ENCODE results near the gene ATP6V0C. TPM values are rescaled to one million over a fixed set of nuclear protein-coding genes. Genes with fewer than 3 reads are reported as not detected.
"Not testable (repeated sequence)": the region's sequence is repeated elsewhere in the genome, so short reads cannot be mapped to it uniquely, and the experiment has no call there.

ATP6V0C gene
- total and polyA plus RNA-seq, 2 donors from 2014 or later, result 303 to 520 TPM

- H3K27me3 ChIP-seq (ENCODE audit: control insufficient read depth, insufficient read depth, low read length); H3K9me3 ChIP-seq (ENCODE audit: control insufficient read depth in 2 of 3, insufficient read depth in 1 of 3, low read length in 3 of 3); H3K36me3 ChIP-seq (ENCODE audit: control insufficient read depth in 2 of 3, insufficient read depth in 3 of 3, low read length in 3 of 3); intact Hi-C loops (cut with DNase I); FAIRE-seq; DNase-seq; H3K4me3 ChIP-seq (ENCODE audit: low read length in 3 of 3); H3K9ac ChIP-seq (ENCODE audit: low read length in 3 of 3); H3K27ac ChIP-seq (ENCODE audit: low read depth in 2 of 2, low read length in 2 of 2): not testable (repeated sequence)
- peak; percentile 45 for TF ChIP-seq CTCF (IDR thresholded peaks at IDR 0.05; ENCODE audit: borderline replicate concordance, extremely low read depth, insufficient read depth)
- H3K4me1 ChIP-seq (ENCODE audit: control insufficient read depth in 2 of 3, insufficient read depth in 2 of 3, low read depth in 1 of 3, low read length in 3 of 3), result peaks cover 0 to 18% (median 3%) of the 10 kb centered on the region in 3 donors
These were observed 26.2 kb downstream of the ATP6V0C start for GRCh38 chr16:2539845-2540458.

GRCh38 chr16:2540912-2541311, 27.2 kb downstream of the ATP6V0C start:
- H3K27me3 ChIP-seq (ENCODE audit: control insufficient read depth, insufficient read depth, low read length); FAIRE-seq; H3K27ac ChIP-seq (ENCODE audit: low read depth in 2 of 2, low read length in 2 of 2): not testable (repeated sequence)

GRCh38 chr16:2541409-2541808, 27.7 kb downstream of the ATP6V0C start:
- intact Hi-C loops (cut with DNase I); FAIRE-seq; H3K9ac ChIP-seq (ENCODE audit: low read length in 3 of 3); DNase-seq; H3K4me3 ChIP-seq (ENCODE audit: low read length in 3 of 3); H3K27ac ChIP-seq (ENCODE audit: low read depth in 2 of 2, low read length in 2 of 2); H3K27me3 ChIP-seq (ENCODE audit: control insufficient read depth, insufficient read depth, low read length); H3K9me3 ChIP-seq (ENCODE audit: control insufficient read depth in 2 of 3, insufficient read depth in 1 of 3, low read length in 3 of 3); H3K36me3 ChIP-seq (ENCODE audit: control insufficient read depth in 2 of 3, insufficient read depth in 3 of 3, low read length in 3 of 3): not testable (repeated sequence)
- H3K4me1 ChIP-seq (ENCODE audit: control insufficient read depth in 2 of 3, insufficient read depth in 2 of 3, low read depth in 1 of 3, low read length in 3 of 3), result peaks cover 0 to 15% (median 3%) of the 10 kb centered on the region in 3 donors

More at GRCh38 chr16:2540912-2541311, 27.2 kb downstream of the ATP6V0C start:
- DNase-seq; H3K36me3 ChIP-seq (ENCODE audit: control insufficient read depth in 2 of 3, insufficient read depth in 3 of 3, low read length in 3 of 3); H3K9me3 ChIP-seq (ENCODE audit: control insufficient read depth in 2 of 3, insufficient read depth in 1 of 3, low read length in 3 of 3); intact Hi-C loops (cut with DNase I); H3K4me3 ChIP-seq (ENCODE audit: low read length in 3 of 3); H3K9ac ChIP-seq (ENCODE audit: low read length in 3 of 3): not testable (repeated sequence)
- H3K4me1 ChIP-seq (ENCODE audit: control insufficient read depth in 2 of 3, insufficient read depth in 2 of 3, low read depth in 1 of 3, low read length in 3 of 3), result peaks cover 0 to 17% (median 3%) of the 10 kb centered on the region in 3 donors

GRCh38 chr16:2543771-2544170, 30.0 kb downstream of the ATP6V0C start:
- peaks cover 0 to 14% (median 3%) of the 10 kb centered on the region in 3 donors for H3K4me1 ChIP-seq (ENCODE audit: control insufficient read depth in 2 of 3, insufficient read depth in 2 of 3, low read depth in 1 of 3, low read length in 3 of 3)
- intact Hi-C loops (cut with DNase I), result not testable (repeated sequence)

GRCh38 chr16:2550283-2550878, 36.6 kb downstream of the ATP6V0C start:
- H3K4me1 ChIP-seq (ENCODE audit: control insufficient read depth in 2 of 3, insufficient read depth in 2 of 3, low read depth in 1 of 3, low read length in 3 of 3); H3K9ac ChIP-seq (ENCODE audit: low read length in 3 of 3); H3K36me3 ChIP-seq (ENCODE audit: control insufficient read depth in 2 of 3, insufficient read depth in 3 of 3, low read length in 3 of 3); intact Hi-C loops (cut with DNase I); FAIRE-seq; H3K9me3 ChIP-seq (ENCODE audit: control insufficient read depth in 2 of 3, insufficient read depth in 1 of 3, low read length in 3 of 3); DNase-seq; H3K27me3 ChIP-seq (ENCODE audit: control insufficient read depth, insufficient read depth, low read length); H3K4me3 ChIP-seq (ENCODE audit: low read length in 3 of 3); H3K27ac ChIP-seq (ENCODE audit: low read depth in 2 of 2, low read length in 2 of 2): not testable (repeated sequence)

More at GRCh38 chr16:2543771-2544170, 30.0 kb downstream of the ATP6V0C start:
- H3K9ac ChIP-seq (ENCODE audit: low read length in 3 of 3); DNase-seq; H3K36me3 ChIP-seq (ENCODE audit: control insufficient read depth in 2 of 3, insufficient read depth in 3 of 3, low read length in 3 of 3); H3K4me3 ChIP-seq (ENCODE audit: low read length in 3 of 3); FAIRE-seq; H3K27me3 ChIP-seq (ENCODE audit: control insufficient read depth, insufficient read depth, low read length); H3K27ac ChIP-seq (ENCODE audit: low read depth in 2 of 2, low read length in 2 of 2); H3K9me3 ChIP-seq (ENCODE audit: control insufficient read depth in 2 of 3, insufficient read depth in 1 of 3, low read length in 3 of 3): not testable (repeated sequence)

GRCh38 chr16:2551420-2551889, 37.7 kb downstream of the ATP6V0C start:
- FAIRE-seq; H3K4me1 ChIP-seq (ENCODE audit: control insufficient read depth in 2 of 3, insufficient read depth in 2 of 3, low read depth in 1 of 3, low read length in 3 of 3); H3K27ac ChIP-seq (ENCODE audit: low read depth in 2 of 2, low read length in 2 of 2); H3K9me3 ChIP-seq (ENCODE audit: control insufficient read depth in 2 of 3, insufficient read depth in 1 of 3, low read length in 3 of 3); H3K36me3 ChIP-seq (ENCODE audit: control insufficient read depth in 2 of 3, insufficient read depth in 3 of 3, low read length in 3 of 3); intact Hi-C loops (cut with DNase I); H3K4me3 ChIP-seq (ENCODE audit: low read length in 3 of 3); H3K27me3 ChIP-seq (ENCODE audit: control insufficient read depth, insufficient read depth, low read length); H3K9ac ChIP-seq (ENCODE audit: low read length in 3 of 3): not testable (repeated sequence)
- DNase-seq, result peak in 2 of 5 donors; percentile 11 to 16

- FAIRE-seq; DNase-seq; H3K4me1 ChIP-seq (ENCODE audit: control insufficient read depth in 2 of 3, insufficient read depth in 2 of 3, low read depth in 1 of 3, low read length in 3 of 3); H3K9ac ChIP-seq (ENCODE audit: low read length in 3 of 3); H3K9me3 ChIP-seq (ENCODE audit: control insufficient read depth in 2 of 3, insufficient read depth in 1 of 3, low read length in 3 of 3); H3K27me3 ChIP-seq (ENCODE audit: control insufficient read depth, insufficient read depth, low read length); intact Hi-C loops (cut with DNase I); H3K4me3 ChIP-seq (ENCODE audit: low read length in 3 of 3); H3K27ac ChIP-seq (ENCODE audit: low read depth in 2 of 2, low read length in 2 of 2); H3K36me3 ChIP-seq (ENCODE audit: control insufficient read depth in 2 of 3, insufficient read depth in 3 of 3, low read length in 3 of 3): not testable (repeated sequence)
These were observed 41.1 kb downstream of the ATP6V0C start for GRCh38 chr16:2554709-2555425.
